Spleen (tissue), 11 donors: ENCODE results near the gene MIEF1. TPM values are rescaled to one million over a fixed set of nuclear protein-coding genes. Genes with fewer than 3 reads are reported as not detected.

Source experiments
- DNase-seq: peaks from one replicate; pipeline ENCODE4 v3.0.0-alpha.2; 2020
- H3K27ac ChIP-seq, 8 donors: fragments of 200-600 bp; sonication (generic) in 7 of 8; 1 replicate in 4 of 8; 2 replicates in 4 of 8; pipeline versions ENCODE4 v1.5.0 to v1.8.0; 2016 to 2021; ENCODE audit warnings: inconsistent platforms in 4 of 8, mild to moderate bottlenecking in 4 of 8, moderate library complexity in 1 of 8
- H3K27me3 ChIP-seq, 7 donors: fragments of 200-600 bp; sonication (generic) in 6 of 7; replicated peaks in 1 of 7; 1 replicate in 4 of 7; 2 replicates in 3 of 7; pipeline versions ENCODE4 v1.5.0 to v1.8.0; 2016 to 2021; ENCODE audit warnings: inconsistent platforms in 3 of 7, mild to moderate bottlenecking in 1 of 7
- H3K36me3 ChIP-seq, 6 donors: fragments of 200-600 bp; sonication (generic) in 5 of 6; 1 replicate in 4 of 6; 2 replicates in 2 of 6; pipeline versions ENCODE4 v1.5.0 to v1.8.0; 2016 to 2021; ENCODE audit warnings: inconsistent platforms in 2 of 6
- H3K4me1 ChIP-seq, 6 donors: fragments of 200-600 bp; sonication (generic) in 5 of 6; 1 replicate in 3 of 6; 2 replicates in 3 of 6; pipeline versions ENCODE4 v1.5.0 to v1.8.0; 2016 to 2021; ENCODE audit warnings: inconsistent platforms in 3 of 6
- H3K4me3 ChIP-seq, 8 donors: fragments of 200-600 bp; sonication (generic) in 7 of 8; 1 replicate in 4 of 8; 2 replicates in 4 of 8; pipeline versions ENCODE4 v1.5.0 to v1.8.0; 2016 to 2021; ENCODE audit warnings: inconsistent platforms in 4 of 8, mild to moderate bottlenecking in 4 of 8, moderate library complexity in 2 of 8
- H3K9me3 ChIP-seq, 8 donors: fragments of 200-600 bp; sonication (generic) in 7 of 8; 1 replicate in 4 of 8; 2 replicates in 4 of 8; pipeline versions ENCODE4 v1.5.0 to v1.8.0; 2016 to 2021; ENCODE audit warnings: inconsistent platforms in 4 of 8
- CTCF ChIP-seq, 11 experiments: fragments of 200-600 bp in 7 of 11; fragments of 450-650 bp in 4 of 11; sonication (generic) in 4 of 11; IDR thresholded peaks in 8 of 11; conservative IDR thresholded peaks in 3 of 11; 1 replicate in 7 of 11; 2 replicates in 4 of 11; pipeline versions ENCODE4 v1.4.0 to v1.8.0; 2016 to 2021; ENCODE audit warnings: antibody characterized with exemption in 11 of 11, inconsistent platforms in 4 of 11, mild to moderate bottlenecking in 1 of 11
- POLR2A ChIP-seq, 3 donors: fragments of 450-650 bp; IDR thresholded peaks; one replicate each; pipeline ENCODE4 v1.5.1; 2017; ENCODE audit warnings: antibody characterized with exemption in 3 of 3, mild to moderate bottlenecking in 1 of 3
- POLR2AphosphoS5 ChIP-seq, 3 donors: sonication (generic); formaldehyde crosslinking; IDR thresholded peaks; one replicate each; pipeline ENCODE4 v1.5.1; 2017; ENCODE audit warnings: antibody characterized with exemption in 3 of 3
- WGBS, 5 donors: extraction: QIAGEN DNeasy Blood & Tissue Kit in 3 of 5; methylation state at CpG; one replicate each; pipeline versions ENCODE4 v1.1.5 to v1.1.7; 2013 to 2018; 5-methylcytosine and 5-hydroxymethylcytosine counted together
- intact Hi-C: fragments of 100-400 bp; cut with DNase I; formaldehyde crosslinking; loops from one replicate; pipeline ENCODE4 v1.15.0; 2023; ENCODE audit warnings: low total_unique reads
- polyA plus RNA-seq, 3 donors: library from polyadenylated mRNA; stranded (reverse); fragments of 200-250 nt; gene quantifications; one replicate each; pipeline ENCODE4 v1.2.1, GENCODE V29; 2013
- total RNA-seq, 7 donors: library from RNA; depleted of rRNA in 3 of 7; stranded (reverse); fragments of >200 nt in 3 of 7; fragmentation: NEBNext Ultra II Directional in 4 of 7; extraction: Animal tissue kit (Norgen Biotek cat#: 25700) in 4 of 7; gene quantifications; one replicate each; pipeline versions ENCODE4 v1.1.0 to v1.2.1, GENCODE V29; 2016 to 2021
- donor health status: healthy with polysubstance abuse.
- donor health status: DM: no; HTN: no; CAD: no; lungs with moderate emphysema.
- donor health status: DM: no; HTN: no; CAD: no.
- donor health status: Bipolar disorder and iron deficiency.
- donor health status: healthy.
- donor health status: DM: no; HTN: no; CAD: no.
- donor health status: DM: yes; HTN: yes; CAD: no.

MIEF1 gene
- total and polyA plus RNA-seq, 10 donors = 5.8 to 31.4 (median 25.9) TPM

- whole genome bisulfite sequencing, 5 donors = 73 to 88% (median 83%) methylated on average over 3 of the region's 3 CpGs
- H3K27me3 ChIP-seq = no peaks in the 10 kb centered on the region
- peaks cover 0 to 9% (median 0%) of the 10 kb centered on the region in 6 donors for H3K36me3 ChIP-seq
- peaks cover 0 to 13% (median 0%) of the 10 kb centered on the region in 6 donors for H3K4me1 ChIP-seq
- no peak overlapping the region for H3K4me3 ChIP-seq
- DNase-seq = no peak
- no peak overlapping the region for H3K27ac ChIP-seq
- intact Hi-C loops = no loop called here
- TF ChIP-seq POLR2A (IDR thresholded peaks at IDR 0.05) (no peak), POLR2AphosphoS5 (IDR thresholded peaks at IDR 0.05) (no peak), CTCF (IDR thresholded peaks at IDR 0.05 in 8 of 11, conservative IDR thresholded peaks at IDR 0.05 in 3 of 11) (no peak)
- no peaks in the 10 kb centered on the region for H3K9me3 ChIP-seq
These were observed 22.8 kb upstream of the MIEF1 start for GRCh38 chr22:39479254-39479653.

- no peak overlapping the region for H3K27ac ChIP-seq
These were observed 21.5 kb upstream of the MIEF1 start for GRCh38 chr22:39480557-39480956.

GRCh38 chr22:39481054-39481453, 21.0 kb upstream of the MIEF1 start:
- WGBS, 5 donors = 93 to 97% (median 94%) methylated on average over 16 of the region's 16 CpGs
- Histone ChIP-seq H3K9me3 (no peaks in the 10 kb centered on the region), H3K27ac (no peak overlapping the region), H3K4me3 (no peak overlapping the region), H3K27me3 (no peaks in the 10 kb centered on the region), H3K4me1 (no peaks in the 10 kb centered on the region), H3K36me3 (peaks cover 0 to 9% (median 0%) of the 10 kb centered on the region in 6 donors)
- no peak for TF ChIP-seq CTCF (IDR thresholded peaks at IDR 0.05 in 8 of 11, conservative IDR thresholded peaks at IDR 0.05 in 3 of 11)
- no peak for TF ChIP-seq POLR2A (IDR thresholded peaks at IDR 0.05)
- TF ChIP-seq POLR2AphosphoS5 (IDR thresholded peaks at IDR 0.05) = no peak
- intact Hi-C loops = no loop called here
- no peak for DNase-seq

More at GRCh38 chr22:39480557-39480956, 21.5 kb upstream of the MIEF1 start:
- intact Hi-C loops = no loop called here
- Histone ChIP-seq H3K4me1 (peaks cover 0 to 3% (median 0%) of the 10 kb centered on the region in 6 donors), H3K9me3 (no peaks in the 10 kb centered on the region), H3K4me3 (no peak overlapping the region), H3K36me3 (peaks cover 0 to 9% (median 0%) of the 10 kb centered on the region in 6 donors), H3K27me3 (no peaks in the 10 kb centered on the region)
- TF ChIP-seq CTCF (IDR thresholded peaks at IDR 0.05 in 8 of 11, conservative IDR thresholded peaks at IDR 0.05 in 3 of 11) = no peak
- no peak for TF ChIP-seq POLR2A (IDR thresholded peaks at IDR 0.05)
- no peak for TF ChIP-seq POLR2AphosphoS5 (IDR thresholded peaks at IDR 0.05)
- 29 to 83% (median 69%) methylated on average over 1 of the region's 1 CpG; no CpG with 5 or more reads in 1 of the 5 donors for WGBS, 5 donors
- DNase-seq = no peak

- Histone ChIP-seq H3K9me3 (no peaks in the 10 kb centered on the region), H3K27me3 (no peaks in the 10 kb centered on the region), H3K4me1 (no peaks in the 10 kb centered on the region), H3K4me3 (no peak overlapping the region), H3K27ac (no peak overlapping the region), H3K36me3 (peaks cover 0 to 9% (median 0%) of the 10 kb centered on the region in 6 donors)
- DNase-seq = no peak
- intact Hi-C loops = no loop called here
- 88 to 92% (median 92%) methylated on average over 5 of the region's 5 CpGs for WGBS, 5 donors
- no peak for TF ChIP-seq POLR2AphosphoS5 (IDR thresholded peaks at IDR 0.05)
- no peak for TF ChIP-seq POLR2A (IDR thresholded peaks at IDR 0.05)
- no peak for TF ChIP-seq CTCF (IDR thresholded peaks at IDR 0.05 in 8 of 11, conservative IDR thresholded peaks at IDR 0.05 in 3 of 11)
These were observed 20.5 kb upstream of the MIEF1 start for GRCh38 chr22:39481595-39481994.
